Epithelial cell of esophagus (primary cell): ENCODE data around the gene CIRBP.

Source experiments
- DNase-seq: peaks from one replicate; pipeline ENCODE4 v3.0.0; 2010; ENCODE audit warnings: low read depth
- H3K4me3 ChIP-seq: 2 replicates; pipeline ENCODE4 v1.5.1; 2011; ENCODE audit warnings: mild to moderate bottlenecking, low read length, control low read depth
- CTCF ChIP-seq: IDR thresholded peaks from 2 replicates; pipeline ENCODE4 v1.5.1; 2011; ENCODE audit warnings: low read depth, mild to moderate bottlenecking, low read length, control low read depth, inconsistent platforms; ENCODE audit not compliant: insufficient read depth; ENCODE audit errors: missing control alignments

Gene CIRBP

GRCh38 chr19:1310853-1311180 is 41.7 kb downstream of the CIRBP start:
- no peak for TF ChIP-seq CTCF
- no peak for DNase-seq
- H3K4me3 ChIP-seq = no peak overlapping the region

DNA sequence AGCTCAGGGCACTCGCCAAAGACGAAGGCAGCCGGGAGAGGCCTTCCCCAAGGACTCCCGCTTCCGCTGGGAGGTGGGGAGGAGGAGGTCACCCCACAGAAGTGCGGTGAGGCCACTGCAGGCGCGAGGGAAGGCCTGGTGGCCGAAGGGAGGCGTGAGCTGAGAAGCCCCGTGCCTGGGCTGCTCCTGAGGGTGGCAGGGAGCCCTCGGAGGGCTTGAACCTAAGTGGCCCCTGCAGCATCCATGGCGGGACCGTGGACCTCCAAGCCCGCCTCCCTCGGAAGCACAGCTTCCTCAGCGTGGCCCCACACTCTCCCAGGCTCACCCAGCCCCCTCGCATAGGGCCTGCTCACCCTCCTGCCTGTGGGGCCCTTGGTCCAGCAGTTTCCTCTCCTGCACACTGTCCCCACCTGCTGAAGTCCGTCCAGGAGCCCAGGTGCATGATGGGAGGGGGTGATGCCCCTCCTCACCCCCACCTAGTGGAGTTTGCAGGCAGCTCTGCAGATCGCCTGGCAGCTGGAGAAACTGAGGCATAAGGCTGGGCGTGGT is 42.5 kb downstream of the CIRBP start:
- no peak for TF ChIP-seq CTCF
- no peak for DNase-seq
- H3K4me3 ChIP-seq = no peak overlapping the region

DNA sequence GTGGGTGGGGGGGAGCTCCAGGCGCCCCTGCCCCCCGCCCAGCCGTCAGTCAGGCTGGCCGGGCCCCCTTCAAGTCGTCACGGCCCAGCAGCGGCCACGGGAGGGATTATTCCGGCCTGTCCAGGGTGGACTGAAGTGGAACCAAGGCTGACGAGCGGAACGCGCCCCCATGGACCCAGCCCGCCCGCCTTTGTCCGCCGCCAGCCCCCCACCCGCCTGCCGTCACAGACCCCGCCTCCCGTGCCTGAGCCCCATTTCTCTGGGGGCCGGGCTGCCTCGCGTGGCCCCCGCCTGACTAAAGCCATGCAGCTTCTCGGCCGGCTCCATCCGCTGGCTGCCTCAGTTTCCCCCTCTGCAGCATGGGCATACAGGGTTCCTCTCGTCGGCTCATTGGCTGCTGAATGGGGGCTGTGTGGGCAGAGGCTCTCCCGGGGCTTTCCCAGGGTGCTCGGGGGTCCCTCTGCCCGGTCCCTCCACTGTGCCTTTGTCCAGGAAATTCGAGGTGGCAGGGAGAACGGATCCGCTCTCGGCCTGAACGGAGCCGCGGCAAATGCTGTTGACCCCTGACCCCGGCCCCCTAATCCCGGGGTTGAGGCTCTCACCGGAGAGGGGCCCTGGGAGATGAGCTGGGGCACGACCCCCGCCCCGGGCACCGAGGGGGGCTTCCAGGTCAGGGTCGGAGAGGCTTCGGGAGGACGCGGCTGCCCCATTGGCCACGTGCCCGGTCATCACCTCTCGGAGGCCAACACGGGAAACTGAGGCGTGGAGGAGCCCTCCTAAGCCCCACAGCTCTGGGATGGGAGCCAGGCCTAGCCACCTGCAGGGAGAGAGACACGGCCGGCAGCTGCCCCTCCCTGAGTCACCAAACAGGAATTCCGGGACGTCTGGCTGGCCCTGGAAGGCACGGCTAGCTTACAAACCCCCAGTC is 43.9 kb downstream of the CIRBP start:
- H3K4me3 ChIP-seq = no peak overlapping the region
- peak; percentile 84 for DNase-seq
- TF ChIP-seq CTCF = no peak

DNA sequence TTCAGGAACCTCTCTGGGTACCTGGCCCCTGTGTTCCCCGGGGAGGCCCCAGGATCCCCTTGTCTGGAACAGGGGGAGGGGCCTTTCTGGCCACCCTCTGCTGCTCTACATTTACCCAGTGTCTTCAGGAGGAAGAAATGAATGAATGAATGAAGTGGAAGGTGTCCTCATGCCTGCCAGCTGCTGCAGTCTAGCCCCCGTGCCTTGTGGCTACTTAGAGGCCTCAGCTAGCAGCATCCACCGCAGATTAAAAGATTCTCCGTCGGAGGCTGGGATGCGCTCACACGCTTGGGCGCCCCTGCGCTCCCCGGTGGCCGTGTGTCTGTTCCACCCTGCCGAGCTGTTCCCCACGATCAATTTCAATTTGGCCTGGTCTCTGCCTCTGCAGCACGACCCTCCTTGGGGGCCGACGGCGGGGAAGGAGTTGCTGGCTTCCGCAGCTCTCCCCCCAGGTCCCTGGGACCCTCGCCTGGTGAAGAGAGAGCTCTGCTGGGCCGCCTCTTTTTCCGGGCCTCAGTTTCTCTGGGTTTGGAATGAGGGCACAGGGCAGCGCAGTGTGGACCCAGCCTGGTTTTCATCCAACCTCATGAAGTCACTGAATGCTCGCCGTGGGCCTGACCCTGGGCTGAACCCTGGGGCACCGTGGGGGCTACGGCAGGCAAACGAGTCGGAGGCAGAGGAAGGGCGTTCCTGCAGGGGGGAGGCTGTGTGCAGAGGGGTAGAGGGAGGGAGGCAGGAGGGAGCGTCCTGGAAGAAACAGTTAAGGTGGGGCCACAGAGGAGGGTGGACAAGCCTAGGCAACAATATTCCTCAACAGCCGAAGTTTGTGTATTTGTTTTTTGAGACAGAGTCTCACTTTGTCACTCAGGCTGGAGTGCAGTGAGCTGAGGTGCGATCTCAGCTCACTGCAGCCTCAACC is 44.8 kb downstream of the CIRBP start:
- peak; percentile 51 for DNase-seq
- no peak overlapping the region for H3K4me3 ChIP-seq
- no peak for TF ChIP-seq CTCF

DNA sequence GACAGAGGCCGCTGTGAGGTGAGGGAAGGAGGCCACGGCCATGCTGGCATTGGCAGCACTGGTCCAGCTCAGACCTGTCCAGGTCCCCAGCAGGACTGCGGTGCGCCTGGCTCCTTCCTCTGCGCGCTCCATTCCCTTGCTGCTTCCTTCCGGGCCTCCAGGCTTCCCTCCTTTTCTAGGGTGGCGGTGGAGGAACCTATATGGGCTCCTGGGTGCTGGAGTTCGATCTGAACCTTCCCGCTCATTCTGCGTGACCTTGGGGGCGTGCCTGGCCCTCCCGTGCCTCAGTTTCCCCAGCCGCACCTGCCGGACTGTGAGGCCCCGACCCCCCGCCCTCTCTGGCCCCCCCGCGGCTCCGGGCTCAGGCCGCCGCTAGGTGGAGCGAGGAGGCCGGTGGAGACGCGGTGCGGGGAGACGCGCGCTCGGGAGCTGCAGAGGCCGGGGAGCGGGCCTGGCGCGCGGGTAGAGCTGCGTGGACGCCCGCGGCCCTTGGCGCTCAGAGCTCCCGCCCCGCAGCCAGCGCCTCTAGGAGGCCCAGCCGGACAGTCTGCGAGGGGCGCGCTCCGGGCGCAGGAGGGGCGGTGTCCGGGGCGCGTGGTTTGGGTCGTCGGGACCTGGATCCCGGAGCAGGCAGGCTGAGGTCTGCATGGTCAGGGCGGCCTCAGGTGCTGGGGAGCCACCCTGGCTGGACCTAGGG is 46.5 kb downstream of the CIRBP start:
- no peak overlapping the region for H3K4me3 ChIP-seq
- DNase-seq = peak; percentile 59
- peak; percentile 33 for TF ChIP-seq CTCF

GRCh38 chr19:1316466-1316865 is 47.3 kb downstream of the CIRBP start:
- no peak for TF ChIP-seq CTCF
- no peak overlapping the region for H3K4me3 ChIP-seq
- DNase-seq = no peak
